HepG2 (cell line): ENCODE measurements around the gene ST6GALNAC2. TPM values are rescaled to one million over a fixed set of nuclear protein-coding genes. Genes with fewer than 3 reads are reported as not detected.

Source experiments
- BHLHE40 ChIP-seq: IDR thresholded peaks from 2 replicates; pipeline ENCODE4 v1.6.1; 2011; ENCODE audit warnings: low read length, improper control_type of control experiment
- CAMTA2 ChIP-seq: sonication (generic); formaldehyde crosslinking; IDR thresholded peaks from 2 replicates; pipeline ENCODE4 v1.4.0; 2020; ENCODE audit warnings: mild to moderate bottlenecking, missing genetic modification reagents, borderline replicate concordance
- EHMT2 ChIP-seq: fragments of 200-600 bp; sonication (generic); IDR thresholded peaks from 2 replicates; pipeline ENCODE4 v1.7.0; 2017; ENCODE audit warnings: antibody characterized with exemption, low read depth, low read length, borderline replicate concordance
- GATAD1 ChIP-seq: IDR thresholded peaks from 2 replicates; pipeline ENCODE4 v1.6.1; 2016; ENCODE audit warnings: missing genetic modification reagents, missing compliant biosample characterization
- HOMEZ ChIP-seq: IDR thresholded peaks from 2 replicates; pipeline ENCODE4 v1.6.1; 2016; ENCODE audit warnings: low read depth
- MTF2 ChIP-seq: sonication (generic); formaldehyde crosslinking; IDR thresholded peaks from 2 replicates; pipeline ENCODE4 v1.5.0; 2020; ENCODE audit warnings: missing genetic modification reagents, borderline replicate concordance
- ONECUT2 ChIP-seq: sonication (generic); formaldehyde crosslinking; IDR thresholded peaks from 2 replicates; pipeline ENCODE4 v1.4.0; 2020; ENCODE audit warnings: missing genetic modification reagents
- PATZ1 ChIP-seq: sonication (generic); formaldehyde crosslinking; IDR thresholded peaks from 2 replicates; pipeline ENCODE4 v1.4.0; 2020; ENCODE audit warnings: missing genetic modification reagents
- POLR2AphosphoS5 ChIP-seq: IDR thresholded peaks from 2 replicates; pipeline ENCODE4 v1.6.1; 2012; ENCODE audit warnings: low read depth, low read length
- PRDM4 ChIP-seq: sonication (generic); formaldehyde crosslinking; IDR thresholded peaks from 2 replicates; pipeline ENCODE4 v1.9.0; 2021; ENCODE audit warnings: missing genetic modification reagents, borderline replicate concordance
- REPIN1 ChIP-seq: sonication (generic); formaldehyde crosslinking; IDR thresholded peaks from 2 replicates; pipeline ENCODE4 v1.8.0; 2022; ENCODE audit warnings: missing genetic modification reagents, low read depth, mild to moderate bottlenecking, borderline replicate concordance
- REXO4 ChIP-seq: sonication (generic); formaldehyde crosslinking; IDR thresholded peaks from 2 replicates; pipeline ENCODE4 v1.8.0; 2022; ENCODE audit warnings: missing genetic modification reagents, mild to moderate bottlenecking, borderline replicate concordance
- SATB2 ChIP-seq: sonication (generic); formaldehyde crosslinking; IDR thresholded peaks from 2 replicates; pipeline ENCODE4 v1.5.0; 2020; ENCODE audit warnings: missing genetic modification reagents
- SMC3 ChIP-seq: IDR thresholded peaks from 2 replicates; pipeline ENCODE4 v1.6.1; 2011; ENCODE audit warnings: low read length, improper control_type of control experiment
- ZFP91 ChIP-seq: sonication (generic); formaldehyde crosslinking; IDR thresholded peaks from 2 replicates; pipeline ENCODE4 v1.9.0; 2022; ENCODE audit warnings: missing genetic modification reagents, mild to moderate bottlenecking, borderline replicate concordance
- ZNF331 ChIP-seq: sonication (generic); formaldehyde crosslinking; IDR thresholded peaks from 2 replicates; pipeline ENCODE4 v1.4.0; 2020; ENCODE audit warnings: missing genetic modification reagents
- ZNF460 ChIP-seq: sonication (generic); formaldehyde crosslinking; IDR thresholded peaks from 2 replicates; pipeline ENCODE4 v1.5.1; 2020; ENCODE audit warnings: missing genetic modification reagents, mild to moderate bottlenecking, borderline replicate concordance
- ZNF543 ChIP-seq: sonication (generic); formaldehyde crosslinking; IDR thresholded peaks from 2 replicates; pipeline ENCODE4 v1.4.0; 2020; ENCODE audit warnings: mild to moderate bottlenecking, missing genetic modification reagents
- ZNF777 ChIP-seq: sonication (generic); formaldehyde crosslinking; IDR thresholded peaks from 2 replicates; pipeline ENCODE4 v1.4.0; 2020; ENCODE audit warnings: missing genetic modification reagents
- polyA plus RNA-seq, 8 experiments: library from polyadenylated mRNA; depleted of rRNA in 3 of 8; stranded (reverse) in 7 of 8; unstranded in 1 of 8; fragments of >200 nt; fragmentation: Illumina TruSeq in 4 of 8; extraction: Trizol in 4 of 8; gene quantifications; 2 replicates each; pipeline versions ENCODE4 v1.2.1 to v1.2.3, GENCODE V29; 2011 to 2016; ENCODE audit warnings: low read depth in 4 of 8, missing spikeins in 1 of 8, mixed read lengths in 1 of 8; ENCODE audit not compliant: insufficient read depth in 1 of 8
- total RNA-seq, 5 experiments: library from RNA; depleted of rRNA; stranded (reverse); fragments of >200 nt; fragmentation: Illumina TruSeq; extraction: Trizol; gene quantifications; 2 replicates each; pipeline ENCODE4 v1.2.3, GENCODE V29; 2016; ENCODE audit warnings: low read depth in 1 of 5

ST6GALNAC2 gene
- total and polyA plus RNA-seq, 2 of the 13 experiments (the other 11 are each of a cell fraction or from before 2014, with no cell fraction given) = 0.12 to 0.49 TPM

GRCh38 chr17:76623271-76624146 lies 37.8 kb upstream of the ST6GALNAC2 start (continued):
- 0 out of 2 replicates have a peak, but pooled peaks have one; percentile 32 for TF ChIP-seq ZFP91
- TF ChIP-seq EHMT2 = no peak
- no peak for TF ChIP-seq CAMTA2 (CRISPR knock-in tag)
- 0 out of 2 replicates have a peak, but pooled peaks have one; percentile 13 for TF ChIP-seq MTF2 (CRISPR knock-in tag)
- no peak for TF ChIP-seq POLR2AphosphoS5
- no peak for TF ChIP-seq BHLHE40
- no peak for TF ChIP-seq ZNF460 (CRISPR knock-in tag)
- TF ChIP-seq REXO4 (CRISPR knock-in tag) = no peak
- no peak for TF ChIP-seq ONECUT2 (CRISPR knock-in tag)
- TF ChIP-seq HOMEZ (CRISPR knock-in tag) = no peak
- TF ChIP-seq SMC3 = peak; percentile 62; the same call in 1 of the 2 replicates
- no peak for TF ChIP-seq GATAD1 (CRISPR knock-in tag)
- TF ChIP-seq PRDM4 (CRISPR knock-in tag) = no peak
- no peak for TF ChIP-seq SATB2 (CRISPR knock-in tag)
- TF ChIP-seq ZNF777 (CRISPR knock-in tag) = no peak
- 0 out of 2 replicates have a peak, but pooled peaks have one; percentile 20 for TF ChIP-seq PATZ1 (CRISPR knock-in tag)
- TF ChIP-seq ZNF543 (CRISPR knock-in tag) = no peak
- peak; percentile 60; the same call in 1 of the 2 replicates for TF ChIP-seq ZNF331
- TF ChIP-seq REPIN1 = peak; percentile 46; the same call in 1 of the 2 replicates
